IMR-90 (cell line): ENCODE data around the gene SNX32. TPM values are rescaled to one million over a fixed set of nuclear protein-coding genes. Genes with fewer than 3 reads are reported as not detected.

Experiments
- ATAC-seq: fragments of 200-7000 bp; cut with Tn5 transposase; 2 replicates; pipeline ENCODE4 v1.9.1; 2020; ENCODE audit warnings: low read depth, mild to moderate bottlenecking, moderate library complexity
- BruUV-seq: library from RNA; stranded (reverse); fragments of 400-500 nt; replicated peaks from 2 replicates; lab custom pipeline; 2021; lab: Mats Ljungman, UMichigan
- CTCF ChIA-PET: fragments of 300-600 bp; formaldehyde crosslinking; extraction: SDS; loops from one replicate; lab custom pipeline; 2021; ENCODE audit warnings: antibody characterized with exemption; lab: Yijun Ruan, JAX
- POLR2A ChIA-PET: fragments of 300-600 bp; sonication (Branson Sonifier 250); formaldehyde crosslinking; loops from one replicate; lab custom pipeline; 2022; ENCODE audit warnings: antibody characterized with exemption; ENCODE audit not compliant: unreplicated experiment; lab: Charles Lee
- DNase-seq: peaks from one replicate; pipeline ENCODE4 v3.0.0; 2013
- H2AFZ ChIP-seq: replicated peaks from 2 replicates; pipeline ENCODE3; 2013; ENCODE audit warnings: low read length, mild to moderate bottlenecking; ENCODE audit not compliant: poor library complexity
- H2AK5ac ChIP-seq: 2 replicates; pipeline ENCODE4 v1.6.1; 2013; ENCODE audit warnings: low read depth, low read length, inconsistent platforms
- H2AK9ac ChIP-seq: replicated peaks from 2 replicates; pipeline ENCODE3; 2013; ENCODE audit warnings: mild to moderate bottlenecking, low read depth, low read length, moderate library complexity; ENCODE audit not compliant: poor library complexity
- H2BK120ac ChIP-seq: 2 replicates; pipeline ENCODE4 v1.6.1; 2013; ENCODE audit warnings: low read depth, low read length, inconsistent platforms
- H2BK15ac ChIP-seq: 3 replicates; pipeline ENCODE4 v1.6.1; 2013; ENCODE audit warnings: low read depth, low read length, inconsistent platforms
- H2BK20ac ChIP-seq: 2 replicates; pipeline ENCODE4 v1.6.1; 2013; ENCODE audit warnings: low read depth, mild to moderate bottlenecking, inconsistent platforms, low read length, moderate library complexity
- H2BK5ac ChIP-seq: 2 replicates; pipeline ENCODE4 v1.6.1; 2013; ENCODE audit warnings: mild to moderate bottlenecking, low read depth, low read length, inconsistent platforms; ENCODE audit not compliant: poor library complexity, severe bottlenecking
- H3K14ac ChIP-seq: replicated peaks from 2 replicates; pipeline ENCODE4 v1.6.1; 2013; ENCODE audit warnings: low read depth, low read length, inconsistent platforms
- H3K18ac ChIP-seq: 2 replicates; pipeline ENCODE4 v1.6.1; 2013; ENCODE audit warnings: low read depth, low read length, control low read depth
- H3K23ac ChIP-seq: 2 replicates; pipeline ENCODE4 v1.6.1; 2013; ENCODE audit warnings: low read depth, low read length, inconsistent platforms
- H3K27ac ChIP-seq: 2 replicates; pipeline ENCODE4 v1.5.1; 2013; ENCODE audit warnings: mild to moderate bottlenecking, control low read depth, low read length; ENCODE audit not compliant: insufficient read depth
- H3K27me3 ChIP-seq: 2 replicates; pipeline ENCODE4 v1.6.1; 2013; ENCODE audit warnings: low read length; ENCODE audit not compliant: control insufficient read depth, insufficient read depth
- H3K36me3 ChIP-seq: 2 replicates; pipeline ENCODE4 v1.6.1; 2013; ENCODE audit warnings: low read length, mixed read lengths; ENCODE audit not compliant: control insufficient read depth, insufficient read depth
- H3K4ac ChIP-seq: 2 replicates; pipeline ENCODE4 v1.6.1; 2013; ENCODE audit warnings: low read depth, low read length, inconsistent platforms
- H3K4me1 ChIP-seq: 2 replicates; pipeline ENCODE4 v1.6.1; 2013; ENCODE audit warnings: low read length, mixed read lengths; ENCODE audit not compliant: control insufficient read depth, insufficient read depth
- H3K4me2 ChIP-seq: 2 replicates; pipeline ENCODE4 v1.6.1; 2013; ENCODE audit warnings: low read depth, mild to moderate bottlenecking, control low read depth, low read length, moderate library complexity
- H3K4me3 ChIP-seq: 2 replicates; pipeline ENCODE4 v1.5.1; 2013; ENCODE audit warnings: low read depth, mild to moderate bottlenecking, control low read depth, low read length, moderate library complexity; ENCODE audit not compliant: insufficient read depth
- H3K56ac ChIP-seq: 2 replicates; pipeline ENCODE4 v1.6.1; 2013; ENCODE audit warnings: low read length, inconsistent platforms; ENCODE audit not compliant: insufficient read depth; ENCODE audit errors: extremely low read depth
- H3K79me1 ChIP-seq, 2 experiments: 2 replicates each; pipeline ENCODE4 v1.6.1; 2013; ENCODE audit warnings: low read length in 2 of 2, inconsistent platforms in 1 of 2, low read depth in 1 of 2
- H3K9ac ChIP-seq: 2 replicates; pipeline ENCODE4 v1.6.1; 2013; ENCODE audit warnings: low read depth, low read length, control low read depth
- H3K9me1 ChIP-seq: 2 replicates; pipeline ENCODE4 v1.6.1; 2013; ENCODE audit warnings: low read length, inconsistent platforms; ENCODE audit not compliant: insufficient read depth
- H3K9me3 ChIP-seq: 2 replicates; pipeline ENCODE4 v1.6.1; 2013; ENCODE audit warnings: low read length; ENCODE audit not compliant: control insufficient read depth, insufficient read depth
- H4K20me1 ChIP-seq: 2 replicates; pipeline ENCODE4 v1.6.1; 2013; ENCODE audit warnings: low read length, inconsistent platforms; ENCODE audit not compliant: insufficient read depth
- H4K5ac ChIP-seq: 2 replicates; pipeline ENCODE4 v1.6.1; 2013; ENCODE audit warnings: mild to moderate bottlenecking, low read depth, low read length, control low read depth
- H4K8ac ChIP-seq, 2 experiments: 2 replicates each; pipeline ENCODE4 v1.6.1; 2013; ENCODE audit warnings: low read depth in 2 of 2, low read length in 2 of 2, control low read depth in 1 of 2, inconsistent platforms in 1 of 2
- H4K91ac ChIP-seq: 2 replicates; pipeline ENCODE4 v1.6.1; 2013; ENCODE audit warnings: low read depth, low read length, inconsistent platforms; ENCODE audit not compliant: insufficient read depth
- CEBPB ChIP-seq: IDR thresholded peaks from 2 replicates; pipeline ENCODE4 v1.6.1; 2012; ENCODE audit warnings: low read depth, low read length, improper control_type of control experiment
- WGBS, 2 experiments: methylation state at CpG; one replicate each; pipeline versions ENCODE4 v1.1.5 to v1.1.7; 2013; ENCODE audit warnings: missing lambda C conversion rate in 2 of 2; ENCODE audit not compliant: insufficient read length in 1 of 2; ENCODE audit errors: extremely low coverage in 2 of 2; 5-methylcytosine and 5-hydroxymethylcytosine counted together
- dilution Hi-C: fragments of 300-500 bp; cut with HindIII; formaldehyde crosslinking; loops from one replicate; pipeline ENCODE4 v1.14.3; 2018; ENCODE audit warnings: low sequenced_read_pairs; ENCODE audit not compliant: unreplicated experiment
- in situ Hi-C: fragments of 300-500 bp; cut with MboI; formaldehyde crosslinking; loops from 3 replicates; pipeline ENCODE4 v1.14.3; 2019; ENCODE audit warnings: low sequenced_read_pairs, inconsistent platforms, mixed read lengths
- intact Hi-C: fragments of 100-400 bp; cut with micrococcal nuclease; formaldehyde crosslinking; loops from 2 replicates; pipeline ENCODE4 v1.10.0; 2022
- polyA plus RNA-seq, 3 experiments: library from polyadenylated mRNA; depleted of rRNA; stranded (reverse); fragments of >200 nt; gene quantifications; 2 replicates each; pipeline ENCODE4 v1.2.3, GENCODE V29; 2012; ENCODE audit warnings: low replicate concordance in 1 of 3
- total RNA-seq: library from RNA; depleted of rRNA; stranded (reverse); fragments of >200 nt; gene quantifications from 2 replicates; pipeline ENCODE4 v1.2.3, GENCODE V29; 2012

The SNX32 gene
- total and polyA plus RNA-seq, 2 of the 4 experiments (the other 2 are of a cell fraction), result 0.36 to 0.79 TPM

- 85% methylated on average over 5 of the region's 11 CpGs; no CpG with 5 or more reads in 1 of the 2 experiments for WGBS, 2 experiments
- Histone ChIP-seq H3K14ac (no peak overlapping the region), H3K36me3 (peaks cover 56% of the 10 kb centered on the region), H2BK15ac (no peak overlapping the region), H3K9me1 (0 out of 2 replicates have a peak, but pooled peaks cover 5% of the 10 kb centered on the region), H3K23ac (peak overlapping the region; percentile 93; the same call in 1 of the 2 replicates), H3K4me3 (no peak overlapping the region), H2BK120ac (no peak overlapping the region), H3K79me1 (peaks cover 18 to 64% of the 10 kb centered on the region in 2 experiments), H3K4me1 (peaks cover 14% of the 10 kb centered on the region), H2AFZ (no peak overlapping the region), H4K20me1 (peaks cover 42% of the 10 kb centered on the region), H2BK20ac (no peak overlapping the region), H3K4me2 (no peak overlapping the region), H2BK5ac (no peak overlapping the region), H3K56ac (no peak overlapping the region), H2AK5ac (no peak overlapping the region), H3K4ac (no peak overlapping the region; the same call in 1 of the 2 replicates), H4K91ac (no peak overlapping the region), H4K8ac (peak overlapping the region in 1 of 2 experiments; percentile 26; a peak in 1 of 4 replicates), H2AK9ac (peak overlapping the region; percentile 22), H3K27me3 (no peaks in the 10 kb centered on the region), H3K9ac (no peak overlapping the region; the same call in 1 of the 2 replicates), H3K18ac (no peak overlapping the region), H4K5ac (no peak overlapping the region), H3K27ac (peak overlapping the region; percentile 10; the same call in 1 of the 2 replicates), H3K9me3 (no peaks in the 10 kb centered on the region)
- no peak for ATAC-seq
- in situ Hi-C loops, result no loop called here
- CTCF ChIA-PET, result no interaction called here
- POLR2A ChIA-PET, result interaction anchor here (0.5 to 1.4 kb wide), 2 partner anchors 10 to 20 kb away, joined by 3 to 5 read pairs; partner anchors contain the start of gene CCDC85B
- intact Hi-C loops, result no loop called here
- dilution Hi-C loops, result no loop called here
- DNase-seq, result no peak
- TF ChIP-seq CEBPB, result no peak
- BruUV-seq, result no TSS peak
These were observed 36.5 kb downstream of the SNX32 start for GRCh38 chr11:65870307-65870658.
